HL-60 (cell line): ENCODE results near the gene P2RY13.

Experiments
- DNase-seq, 2 experiments: peaks; one replicate each; pipeline ENCODE4 v3.0.0-alpha.2; 2010 to 2020; ENCODE audit warnings: low read depth in 1 of 2, low spot score in 1 of 2
- H3K27ac ChIP-seq: fragments of 250-450 bp; sonication (Bioruptor Pico); replicated peaks from 2 replicates; pipeline ENCODE4 v1.5.1; 2020; ENCODE audit warnings: mild to moderate bottlenecking, moderate library complexity
- H3K27me3 ChIP-seq: fragments of 250-450 bp; sonication (Bioruptor Pico); 2 replicates; pipeline ENCODE4 v1.5.1; 2021; ENCODE audit warnings: mild to moderate bottlenecking, moderate library complexity; ENCODE audit not compliant: insufficient read depth, poor library complexity, severe bottlenecking
- H3K4me3 ChIP-seq: replicated peaks from 2 replicates; pipeline ENCODE4 v1.5.1; 2011; ENCODE audit warnings: mild to moderate bottlenecking, control low read depth, low read length; ENCODE audit not compliant: insufficient read depth
- GABPA ChIP-seq: IDR thresholded peaks from 2 replicates; pipeline ENCODE4 v1.6.1; 2012; ENCODE audit warnings: low read depth
- POLR2AphosphoS5 ChIP-seq: IDR thresholded peaks from 2 replicates; pipeline ENCODE4 v1.6.1; 2012; ENCODE audit warnings: low read depth
- SPI1 ChIP-seq: IDR thresholded peaks from 2 replicates; pipeline ENCODE4 v1.6.1; 2012; ENCODE audit warnings: low read depth, mild to moderate bottlenecking, borderline replicate concordance
- TF ChIP-seq, protein P1 (sequence below): IDR thresholded peaks from one replicate; pipeline ENCODE4 v1.5.1; 2011; ENCODE audit warnings: low read length, control low read depth, inconsistent platforms; ENCODE audit not compliant: insufficient read depth
- TF ChIP-seq, protein P2 (sequence below): IDR thresholded peaks from 2 replicates; pipeline ENCODE4 v1.6.1; 2012; ENCODE audit warnings: low read depth; ENCODE audit not compliant: insufficient replicate concordance

P2RY13 gene

DNA sequence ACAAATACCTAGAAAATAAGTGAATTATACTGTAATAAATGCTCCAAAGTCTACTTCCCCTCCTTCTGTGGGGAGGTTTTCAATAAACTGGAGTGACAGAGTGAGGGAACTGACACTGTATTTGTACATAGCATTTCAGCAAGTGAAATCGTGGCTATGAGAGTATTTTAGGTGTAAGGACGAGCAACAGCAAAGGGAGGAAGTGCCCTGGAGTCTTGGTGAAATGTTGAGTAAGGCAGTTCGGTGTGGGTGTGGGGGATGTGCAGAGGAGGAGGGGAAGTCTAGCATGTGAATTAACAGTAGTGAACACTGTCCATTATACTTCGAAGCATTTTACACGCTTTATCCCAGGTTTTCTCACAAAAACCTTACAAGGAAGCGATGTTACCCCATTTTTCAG is 18.1 kb upstream of the P2RY13 start:
- DNase-seq: peak; percentile 80 to 96
- Histone ChIP-seq H3K27me3 (no peaks in the 10 kb centered on the region), H3K4me3 (no peak overlapping the region), H3K27ac (peak overlapping the region; percentile 84)
- peak; percentile 87 for TF ChIP-seq POLR2AphosphoS5
- peak; percentile 100 for TF ChIP-seq SPI1
- TF ChIP-seq, protein P1, sequence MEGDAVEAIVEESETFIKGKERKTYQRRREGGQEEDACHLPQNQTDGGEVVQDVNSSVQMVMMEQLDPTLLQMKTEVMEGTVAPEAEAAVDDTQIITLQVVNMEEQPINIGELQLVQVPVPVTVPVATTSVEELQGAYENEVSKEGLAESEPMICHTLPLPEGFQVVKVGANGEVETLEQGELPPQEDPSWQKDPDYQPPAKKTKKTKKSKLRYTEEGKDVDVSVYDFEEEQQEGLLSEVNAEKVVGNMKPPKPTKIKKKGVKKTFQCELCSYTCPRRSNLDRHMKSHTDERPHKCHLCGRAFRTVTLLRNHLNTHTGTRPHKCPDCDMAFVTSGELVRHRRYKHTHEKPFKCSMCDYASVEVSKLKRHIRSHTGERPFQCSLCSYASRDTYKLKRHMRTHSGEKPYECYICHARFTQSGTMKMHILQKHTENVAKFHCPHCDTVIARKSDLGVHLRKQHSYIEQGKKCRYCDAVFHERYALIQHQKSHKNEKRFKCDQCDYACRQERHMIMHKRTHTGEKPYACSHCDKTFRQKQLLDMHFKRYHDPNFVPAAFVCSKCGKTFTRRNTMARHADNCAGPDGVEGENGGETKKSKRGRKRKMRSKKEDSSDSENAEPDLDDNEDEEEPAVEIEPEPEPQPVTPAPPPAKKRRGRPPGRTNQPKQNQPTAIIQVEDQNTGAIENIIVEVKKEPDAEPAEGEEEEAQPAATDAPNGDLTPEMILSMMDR: no peak

DNA sequence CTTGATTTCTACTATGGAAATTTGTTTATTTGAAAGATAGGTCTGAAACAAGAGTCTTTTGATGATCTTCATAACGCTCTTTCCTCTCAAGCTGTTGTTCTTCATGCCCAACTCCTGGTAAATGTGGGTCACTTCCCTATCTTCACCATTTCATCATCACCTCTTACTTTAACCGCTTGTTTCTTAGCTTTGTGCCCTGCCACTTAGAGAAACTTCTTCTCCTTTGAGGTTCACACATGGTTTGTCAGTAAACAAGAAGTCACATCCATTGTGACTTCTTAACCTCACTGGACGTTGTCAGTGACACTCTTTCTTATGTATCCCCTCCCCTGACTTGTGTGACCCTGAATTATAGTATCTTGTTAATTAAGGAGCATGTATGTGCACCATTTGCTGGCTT is 16.9 kb upstream of the P2RY13 start:
- DNase-seq: peak; percentile 82
- no peak overlapping the region for H3K4me3 ChIP-seq
- peak overlapping the region; percentile 84 for H3K27ac ChIP-seq
- no peaks in the 10 kb centered on the region for H3K27me3 ChIP-seq
- TF ChIP-seq POLR2AphosphoS5 (peak; percentile 68; the same call in 1 of the 2 replicates), GABPA (no peak), SPI1 (peak; percentile 95)
- TF ChIP-seq, protein P2, sequence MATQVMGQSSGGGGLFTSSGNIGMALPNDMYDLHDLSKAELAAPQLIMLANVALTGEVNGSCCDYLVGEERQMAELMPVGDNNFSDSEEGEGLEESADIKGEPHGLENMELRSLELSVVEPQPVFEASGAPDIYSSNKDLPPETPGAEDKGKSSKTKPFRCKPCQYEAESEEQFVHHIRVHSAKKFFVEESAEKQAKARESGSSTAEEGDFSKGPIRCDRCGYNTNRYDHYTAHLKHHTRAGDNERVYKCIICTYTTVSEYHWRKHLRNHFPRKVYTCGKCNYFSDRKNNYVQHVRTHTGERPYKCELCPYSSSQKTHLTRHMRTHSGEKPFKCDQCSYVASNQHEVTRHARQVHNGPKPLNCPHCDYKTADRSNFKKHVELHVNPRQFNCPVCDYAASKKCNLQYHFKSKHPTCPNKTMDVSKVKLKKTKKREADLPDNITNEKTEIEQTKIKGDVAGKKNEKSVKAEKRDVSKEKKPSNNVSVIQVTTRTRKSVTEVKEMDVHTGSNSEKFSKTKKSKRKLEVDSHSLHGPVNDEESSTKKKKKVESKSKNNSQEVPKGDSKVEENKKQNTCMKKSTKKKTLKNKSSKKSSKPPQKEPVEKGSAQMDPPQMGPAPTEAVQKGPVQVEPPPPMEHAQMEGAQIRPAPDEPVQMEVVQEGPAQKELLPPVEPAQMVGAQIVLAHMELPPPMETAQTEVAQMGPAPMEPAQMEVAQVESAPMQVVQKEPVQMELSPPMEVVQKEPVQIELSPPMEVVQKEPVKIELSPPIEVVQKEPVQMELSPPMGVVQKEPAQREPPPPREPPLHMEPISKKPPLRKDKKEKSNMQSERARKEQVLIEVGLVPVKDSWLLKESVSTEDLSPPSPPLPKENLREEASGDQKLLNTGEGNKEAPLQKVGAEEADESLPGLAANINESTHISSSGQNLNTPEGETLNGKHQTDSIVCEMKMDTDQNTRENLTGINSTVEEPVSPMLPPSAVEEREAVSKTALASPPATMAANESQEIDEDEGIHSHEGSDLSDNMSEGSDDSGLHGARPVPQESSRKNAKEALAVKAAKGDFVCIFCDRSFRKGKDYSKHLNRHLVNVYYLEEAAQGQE: no peak
- TF ChIP-seq, protein P1: no peak

DNA sequence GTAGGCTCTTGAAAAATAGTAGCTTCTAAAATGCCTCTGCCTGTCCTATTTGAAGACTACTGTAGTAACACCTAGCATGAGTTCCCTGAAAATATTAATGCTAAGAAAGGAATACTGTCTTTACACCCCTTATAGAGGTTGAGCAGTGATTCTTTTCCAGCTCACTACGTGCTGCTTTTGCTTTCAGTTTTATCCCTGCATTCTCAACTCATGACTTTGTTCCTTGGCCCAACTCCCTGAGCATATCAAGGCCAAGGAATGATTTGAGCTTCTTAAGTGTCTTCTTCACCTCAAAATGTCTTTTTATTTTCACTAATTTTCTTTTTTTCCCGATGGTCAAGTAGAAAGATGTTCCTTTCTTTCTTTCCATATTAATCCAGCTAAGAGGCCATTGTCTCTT is 16.5 kb upstream of the P2RY13 start:
- TF ChIP-seq SPI1 (no peak), POLR2AphosphoS5 (no peak), GABPA (no peak)
- TF ChIP-seq, protein P1: no peak
- TF ChIP-seq, protein P2: no peak

DNA sequence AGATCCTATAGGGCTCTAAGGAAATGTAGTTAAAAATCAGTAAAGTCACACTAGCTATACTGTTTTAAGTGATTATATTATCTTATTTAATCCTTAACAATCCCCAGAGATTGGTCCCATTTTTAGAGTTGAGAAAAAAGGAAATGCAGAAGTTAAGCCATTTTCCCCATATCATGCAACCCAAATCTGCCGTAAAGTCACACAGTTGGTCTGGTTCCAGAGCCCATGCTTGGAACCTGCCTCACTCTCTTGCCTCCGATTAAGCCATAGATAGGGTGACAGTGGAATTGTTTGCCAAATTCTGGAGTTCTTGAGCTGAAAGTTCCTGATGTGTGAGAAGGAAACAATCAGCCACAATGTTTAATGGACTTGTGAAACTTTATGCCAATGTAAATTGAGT is 2.3 kb upstream of the P2RY13 start:
- DNase-seq: peak in 1 of 2 experiments; percentile 41
- H3K27ac ChIP-seq: peak overlapping the region; percentile 51
- no peak overlapping the region for H3K4me3 ChIP-seq
- H3K27me3 ChIP-seq: no peaks in the 10 kb centered on the region
- TF ChIP-seq GABPA (no peak), SPI1 (peak; percentile 61; the same call in 1 of the 2 replicates), POLR2AphosphoS5 (no peak)
- TF ChIP-seq, protein P2: no peak
- TF ChIP-seq, protein P1: no peak

More for the DNA sequence above, 16.5 kb upstream of the P2RY13 start:
- H3K27me3 ChIP-seq: no peaks in the 10 kb centered on the region
- H3K4me3 ChIP-seq: peak overlapping the region; percentile 3; the same call in 1 of the 2 replicates
- peak overlapping the region; percentile 84 for H3K27ac ChIP-seq
- no peak for DNase-seq
